ENCODE data around the gene CRB1. TPM values are rescaled to one million over a fixed set of nuclear protein-coding genes. Genes with fewer than 3 reads are reported as not detected.

The CRB1 gene
- total and polyA plus RNA-seq, 2 experiments from 2014 or later, result 0.27 to 0.56 TPM

DNA sequence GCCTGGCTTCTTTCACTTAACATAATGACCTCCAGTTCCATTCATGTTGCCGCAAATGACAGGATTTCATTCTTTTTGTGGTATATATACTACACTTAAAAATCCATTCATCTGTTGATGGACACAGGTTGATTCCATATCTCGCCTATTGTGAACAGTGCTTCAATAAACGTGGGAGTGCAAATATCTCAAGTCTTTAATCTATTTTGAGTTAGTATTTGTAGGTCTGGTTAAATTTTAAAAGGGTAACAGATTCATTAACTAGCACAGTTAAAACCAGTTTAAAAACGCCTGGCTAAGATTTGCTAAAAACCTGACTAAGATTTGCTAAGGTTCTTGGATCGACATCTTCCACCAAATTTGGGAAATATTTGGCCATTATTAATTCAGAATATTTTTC lies 45.7 kb downstream of the CRB1 start:
- no peaks in the 10 kb centered on the region for H3K9me3 Mint-ChIP-seq
- no peaks in the 10 kb centered on the region for H3F3A ChIP-seq (replicated peaks; ENCODE audit: low read depth)
- no peaks in the 10 kb centered on the region for H3K4me1 Mint-ChIP-seq
- TF ChIP-seq ZNF462 (CRISPR knock-in tag; IDR thresholded peaks at IDR 0.05), result no peak
- no peak for TF ChIP-seq POLR2AphosphoS5 (IDR thresholded peaks at IDR 0.05; ENCODE audit: low read depth)
- no peak for TF ChIP-seq EZH2phosphoT487 (IDR thresholded peaks at IDR 0.05; ENCODE audit: unreplicated experiment)
- no peak for TF ChIP-seq ZNF331 (CRISPR knock-in tag; IDR thresholded peaks at IDR 0.05; ENCODE audit: low read depth)
- TF ChIP-seq, protein P1, sequence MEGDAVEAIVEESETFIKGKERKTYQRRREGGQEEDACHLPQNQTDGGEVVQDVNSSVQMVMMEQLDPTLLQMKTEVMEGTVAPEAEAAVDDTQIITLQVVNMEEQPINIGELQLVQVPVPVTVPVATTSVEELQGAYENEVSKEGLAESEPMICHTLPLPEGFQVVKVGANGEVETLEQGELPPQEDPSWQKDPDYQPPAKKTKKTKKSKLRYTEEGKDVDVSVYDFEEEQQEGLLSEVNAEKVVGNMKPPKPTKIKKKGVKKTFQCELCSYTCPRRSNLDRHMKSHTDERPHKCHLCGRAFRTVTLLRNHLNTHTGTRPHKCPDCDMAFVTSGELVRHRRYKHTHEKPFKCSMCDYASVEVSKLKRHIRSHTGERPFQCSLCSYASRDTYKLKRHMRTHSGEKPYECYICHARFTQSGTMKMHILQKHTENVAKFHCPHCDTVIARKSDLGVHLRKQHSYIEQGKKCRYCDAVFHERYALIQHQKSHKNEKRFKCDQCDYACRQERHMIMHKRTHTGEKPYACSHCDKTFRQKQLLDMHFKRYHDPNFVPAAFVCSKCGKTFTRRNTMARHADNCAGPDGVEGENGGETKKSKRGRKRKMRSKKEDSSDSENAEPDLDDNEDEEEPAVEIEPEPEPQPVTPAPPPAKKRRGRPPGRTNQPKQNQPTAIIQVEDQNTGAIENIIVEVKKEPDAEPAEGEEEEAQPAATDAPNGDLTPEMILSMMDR (conservative IDR thresholded peaks at IDR 0.05; ENCODE audit: low read depth in 2 of 2), result no peak
- no peak for TF ChIP-seq STAT1 (IDR thresholded peaks at IDR 0.05; ENCODE audit: unreplicated experiment)
- no peak for TF ChIP-seq EZH2 (IDR thresholded peaks at IDR 0.05; ENCODE audit: low read depth, unreplicated experiment)
- no peak for TF ChIP-seq NANOG (IDR thresholded peaks at IDR 0.05; ENCODE audit: borderline replicate concordance)
- TF ChIP-seq ZNF114 (CRISPR knock-in tag; IDR thresholded peaks at IDR 0.05), result no peak
- no peak for TF ChIP-seq CREB1 (CRISPR knock-in tag; IDR thresholded peaks at IDR 0.05; ENCODE audit: low read depth)
- no peak for TF ChIP-seq REST (IDR thresholded peaks at IDR 0.05; ENCODE audit: unreplicated experiment)
- no peak for TF ChIP-seq ETS1 (IDR thresholded peaks at IDR 0.05)
- TF ChIP-seq JUNB (IDR thresholded peaks at IDR 0.05; ENCODE audit: unreplicated experiment), result no peak
- ATAC-seq, result no peak
- H2AFZ ChIP-seq, result no peak overlapping the region
- H3K27me3 Mint-ChIP-seq (ENCODE audit: insufficient read depth, low read depth, poor library complexity), result peaks cover 2% of the 10 kb centered on the region
- H3K9me2 ChIP-seq (ENCODE audit: insufficient read depth), result no peaks in the 10 kb centered on the region; the same call in 1 of the 2 replicates
- H3K27ac Mint-ChIP-seq, result no peak overlapping the region
- no peaks in the 10 kb centered on the region for H3K27me3 ChIP-seq (ENCODE audit: insufficient read depth)
- no peak overlapping the region for H3K4me3 Mint-ChIP-seq
- H3K27ac ChIP-seq (ENCODE audit: low read depth), result no peak overlapping the region
- H3K79me2 ChIP-seq (replicated peaks; ENCODE audit: insufficient read depth), result no peaks in the 10 kb centered on the region
- no peaks in the 10 kb centered on the region for H3K36me3 Mint-ChIP-seq (ENCODE audit: low read depth)
- no peaks in the 10 kb centered on the region for H4K20me1 ChIP-seq (replicated peaks; ENCODE audit: insufficient read depth)
- H3K36me3 ChIP-seq (ENCODE audit: insufficient read depth), result no peaks in the 10 kb centered on the region
- no peak overlapping the region for H3K4me2 ChIP-seq
- H3K4me3 ChIP-seq, result no peak overlapping the region
- no peak for DNase-seq (ENCODE audit: low spot score)
- H3K4me1 ChIP-seq (ENCODE audit: insufficient read depth), result no peaks in the 10 kb centered on the region
